Hepatocyte (in vitro differentiated cells): ENCODE data around the gene MRAP2. TPM values are rescaled to one million over a fixed set of nuclear protein-coding genes. Genes with fewer than 3 reads are reported as not detected.

Source experiments
- DNase-seq: peaks from one replicate; pipeline ENCODE4 v3.0.0-alpha.2; 2016; ENCODE audit warnings: low spot score
- H2AFZ ChIP-seq: fragments of 200-600 bp; sonication (generic); 2 replicates; pipeline ENCODE4 v1.6.0; 2016; ENCODE audit warnings: antibody characterized with exemption, mild to moderate bottlenecking
- H3K27ac ChIP-seq: fragments of 200-600 bp; sonication (generic); 2 replicates; pipeline ENCODE4 v1.5.1; 2016; ENCODE audit warnings: mild to moderate bottlenecking
- H3K27me3 ChIP-seq: fragments of 200-600 bp; sonication (generic); 2 replicates; pipeline ENCODE4 v1.6.1; 2016
- H3K36me3 ChIP-seq: fragments of 200-600 bp; sonication (generic); replicated peaks from 2 replicates; pipeline ENCODE4 v1.5.1; 2016; ENCODE audit warnings: low read depth; ENCODE audit not compliant: insufficient read depth
- H3K4me1 ChIP-seq: fragments of 200-600 bp; sonication (generic); 2 replicates; pipeline ENCODE4 v1.5.1; 2016; ENCODE audit warnings: mild to moderate bottlenecking, moderate library complexity; ENCODE audit not compliant: insufficient read depth
- H3K4me2 ChIP-seq: fragments of 200-600 bp; sonication (generic); 2 replicates; pipeline ENCODE4 v1.6.0; 2016
- H3K4me3 ChIP-seq: fragments of 200-600 bp; sonication (generic); 2 replicates; pipeline ENCODE4 v1.5.1; 2016; ENCODE audit warnings: mild to moderate bottlenecking
- H3K79me2 ChIP-seq: fragments of 200-600 bp; sonication (generic); 2 replicates; pipeline ENCODE4 v1.6.0; 2017; ENCODE audit warnings: mild to moderate bottlenecking
- H3K9me2 ChIP-seq: fragments of 200-600 bp; sonication (generic); replicated peaks from 2 replicates; pipeline ENCODE4 v1.6.0; 2017; ENCODE audit warnings: mild to moderate bottlenecking; ENCODE audit not compliant: insufficient read depth
- H3K9me3 ChIP-seq: fragments of 200-600 bp; sonication (generic); 2 replicates; pipeline ENCODE4 v1.5.1; 2016; ENCODE audit warnings: low read depth, mild to moderate bottlenecking
- H4K20me1 ChIP-seq: fragments of 200-600 bp; sonication (generic); 2 replicates; pipeline ENCODE4 v1.6.0; 2016; ENCODE audit warnings: mild to moderate bottlenecking; ENCODE audit not compliant: insufficient read depth, poor library complexity, severe bottlenecking
- CTCF ChIP-seq: fragments of 200-600 bp; sonication (generic); IDR thresholded peaks from 2 replicates; pipeline ENCODE4 v1.5.1; 2016; ENCODE audit warnings: antibody characterized with exemption, mild to moderate bottlenecking; ENCODE audit not compliant: poor library complexity
- EZH2 ChIP-seq: fragments of 200-600 bp; sonication (generic); IDR thresholded peaks from 2 replicates; pipeline ENCODE4 v1.6.1; 2016; ENCODE audit warnings: antibody characterized with exemption, mild to moderate bottlenecking, borderline replicate concordance
- EZH2phosphoT487 ChIP-seq: fragments of 200-600 bp; sonication (generic); IDR thresholded peaks from one replicate; pipeline ENCODE4 v1.6.1; 2018; ENCODE audit warnings: antibody characterized with exemption, mild to moderate bottlenecking, low read depth, moderate library complexity; ENCODE audit not compliant: unreplicated experiment, severe bottlenecking
- WGBS: methylation state at CpG from one replicate; pipeline ENCODE4 v1.1.6; 2016; ENCODE audit warnings: low lambda C conversion rate; ENCODE audit errors: missing lambda C conversion rate; 5-methylcytosine and 5-hydroxymethylcytosine counted together
- polyA plus RNA-seq: library from polyadenylated mRNA; unstranded; fragments of >200 nt; fragmentation: Nextera tagmentation; extraction: Ambion mirVana; gene quantifications from 2 replicates; pipeline ENCODE4 v1.2.1, GENCODE V29; 2016
- total RNA-seq: library from RNA; depleted of rRNA; stranded (reverse); fragments of >200 nt; gene quantifications from 2 replicates; pipeline ENCODE4 v1.2.3, GENCODE V29; 2014

The MRAP2 gene
- total and polyA plus RNA-seq, 2 experiments from 2014 or later = 2.2 to 2.5 TPM

GRCh38 chr6:84089552-84089951 lies 56.0 kb downstream of the MRAP2 start:
- Histone ChIP-seq H3K27me3 (no peaks in the 10 kb centered on the region), H3K27ac (no peak overlapping the region), H4K20me1 (no peaks in the 10 kb centered on the region), H3K4me1 (peaks cover 5% of the 10 kb centered on the region), H3K9me2 (no peaks in the 10 kb centered on the region), H3K36me3 (no peaks in the 10 kb centered on the region), H3K9me3 (no peaks in the 10 kb centered on the region), H3K4me3 (no peak overlapping the region), H3K4me2 (no peak overlapping the region), H2AFZ (no peak overlapping the region), H3K79me2 (no peaks in the 10 kb centered on the region)
- WGBS = 95% methylated on average over 3 of the region's 3 CpGs
- DNase-seq = no peak
- no peak for TF ChIP-seq EZH2
- TF ChIP-seq CTCF = no peak
- TF ChIP-seq EZH2phosphoT487 = no peak

GRCh38 chr6:84093441-84094435 lies 60.2 kb downstream of the MRAP2 start:
- DNase-seq = no peak
- Histone ChIP-seq H3K27ac (no peak overlapping the region), H3K4me3 (no peak overlapping the region), H3K9me3 (no peaks in the 10 kb centered on the region), H3K9me2 (no peaks in the 10 kb centered on the region), H4K20me1 (no peaks in the 10 kb centered on the region), H2AFZ (no peak overlapping the region), H3K27me3 (no peaks in the 10 kb centered on the region), H3K4me2 (no peak overlapping the region), H3K79me2 (no peaks in the 10 kb centered on the region), H3K4me1 (no peaks in the 10 kb centered on the region), H3K36me3 (no peaks in the 10 kb centered on the region)
- 72% methylated on average over 4 of the region's 4 CpGs for WGBS
- no peak for TF ChIP-seq EZH2
- no peak for TF ChIP-seq EZH2phosphoT487
- no peak for TF ChIP-seq CTCF

GRCh38 chr6:84095156-84095555 lies 61.6 kb downstream of the MRAP2 start:
- TF ChIP-seq EZH2 (no peak), EZH2phosphoT487 (no peak), CTCF (no peak)
- Histone ChIP-seq H3K9me2 (no peaks in the 10 kb centered on the region), H3K4me3 (no peak overlapping the region), H3K4me1 (no peaks in the 10 kb centered on the region), H3K79me2 (no peaks in the 10 kb centered on the region), H3K9me3 (no peaks in the 10 kb centered on the region), H3K27me3 (no peaks in the 10 kb centered on the region), H3K4me2 (no peak overlapping the region), H3K36me3 (no peaks in the 10 kb centered on the region), H3K27ac (no peak overlapping the region), H2AFZ (no peak overlapping the region), H4K20me1 (no peaks in the 10 kb centered on the region)
- DNase-seq = no peak
